ENCODE measurements around the gene SSC4D.

DNA sequence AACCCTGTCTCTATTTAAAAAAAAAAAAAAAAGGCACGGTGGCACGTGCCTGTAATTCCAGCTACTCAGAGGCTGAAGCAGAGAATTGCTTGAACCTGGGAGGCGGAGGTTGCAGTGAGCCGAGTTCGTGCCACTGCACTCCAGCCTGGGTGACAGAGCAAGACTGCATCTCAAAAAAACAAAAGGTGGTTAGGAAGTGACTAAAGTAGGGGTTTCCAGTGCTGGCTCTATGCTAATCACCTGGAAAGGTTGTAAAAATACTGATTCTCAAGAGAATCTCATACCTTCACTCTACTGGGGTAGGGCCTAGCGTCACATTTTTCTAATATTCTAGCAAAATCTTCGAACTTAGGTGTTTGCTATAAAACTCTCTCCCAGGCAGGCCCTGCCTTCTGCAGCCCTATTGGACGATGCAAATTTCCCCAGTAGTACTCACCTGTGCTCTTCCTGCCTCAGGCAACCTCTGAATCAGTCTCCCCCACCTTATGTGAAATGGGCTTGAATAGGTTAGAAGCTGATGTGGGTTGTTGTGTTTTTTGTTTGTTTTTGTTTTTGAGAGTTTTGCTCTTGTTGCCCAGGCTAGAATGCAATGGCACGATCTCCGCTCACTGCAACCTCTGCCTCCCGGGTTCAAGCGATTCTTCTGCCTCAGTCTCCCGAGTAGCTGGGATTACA is 18.8 kb upstream of the SSC4D start:
- TF ChIP-seq, protein P1, sequence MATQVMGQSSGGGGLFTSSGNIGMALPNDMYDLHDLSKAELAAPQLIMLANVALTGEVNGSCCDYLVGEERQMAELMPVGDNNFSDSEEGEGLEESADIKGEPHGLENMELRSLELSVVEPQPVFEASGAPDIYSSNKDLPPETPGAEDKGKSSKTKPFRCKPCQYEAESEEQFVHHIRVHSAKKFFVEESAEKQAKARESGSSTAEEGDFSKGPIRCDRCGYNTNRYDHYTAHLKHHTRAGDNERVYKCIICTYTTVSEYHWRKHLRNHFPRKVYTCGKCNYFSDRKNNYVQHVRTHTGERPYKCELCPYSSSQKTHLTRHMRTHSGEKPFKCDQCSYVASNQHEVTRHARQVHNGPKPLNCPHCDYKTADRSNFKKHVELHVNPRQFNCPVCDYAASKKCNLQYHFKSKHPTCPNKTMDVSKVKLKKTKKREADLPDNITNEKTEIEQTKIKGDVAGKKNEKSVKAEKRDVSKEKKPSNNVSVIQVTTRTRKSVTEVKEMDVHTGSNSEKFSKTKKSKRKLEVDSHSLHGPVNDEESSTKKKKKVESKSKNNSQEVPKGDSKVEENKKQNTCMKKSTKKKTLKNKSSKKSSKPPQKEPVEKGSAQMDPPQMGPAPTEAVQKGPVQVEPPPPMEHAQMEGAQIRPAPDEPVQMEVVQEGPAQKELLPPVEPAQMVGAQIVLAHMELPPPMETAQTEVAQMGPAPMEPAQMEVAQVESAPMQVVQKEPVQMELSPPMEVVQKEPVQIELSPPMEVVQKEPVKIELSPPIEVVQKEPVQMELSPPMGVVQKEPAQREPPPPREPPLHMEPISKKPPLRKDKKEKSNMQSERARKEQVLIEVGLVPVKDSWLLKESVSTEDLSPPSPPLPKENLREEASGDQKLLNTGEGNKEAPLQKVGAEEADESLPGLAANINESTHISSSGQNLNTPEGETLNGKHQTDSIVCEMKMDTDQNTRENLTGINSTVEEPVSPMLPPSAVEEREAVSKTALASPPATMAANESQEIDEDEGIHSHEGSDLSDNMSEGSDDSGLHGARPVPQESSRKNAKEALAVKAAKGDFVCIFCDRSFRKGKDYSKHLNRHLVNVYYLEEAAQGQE (IDR thresholded peaks at IDR 0.05; ENCODE audit: borderline replicate concordance) = no peak
- TF ChIP-seq POLR2AphosphoS5 (IDR thresholded peaks at IDR 0.05) = no peak
- TF ChIP-seq, protein P2, sequence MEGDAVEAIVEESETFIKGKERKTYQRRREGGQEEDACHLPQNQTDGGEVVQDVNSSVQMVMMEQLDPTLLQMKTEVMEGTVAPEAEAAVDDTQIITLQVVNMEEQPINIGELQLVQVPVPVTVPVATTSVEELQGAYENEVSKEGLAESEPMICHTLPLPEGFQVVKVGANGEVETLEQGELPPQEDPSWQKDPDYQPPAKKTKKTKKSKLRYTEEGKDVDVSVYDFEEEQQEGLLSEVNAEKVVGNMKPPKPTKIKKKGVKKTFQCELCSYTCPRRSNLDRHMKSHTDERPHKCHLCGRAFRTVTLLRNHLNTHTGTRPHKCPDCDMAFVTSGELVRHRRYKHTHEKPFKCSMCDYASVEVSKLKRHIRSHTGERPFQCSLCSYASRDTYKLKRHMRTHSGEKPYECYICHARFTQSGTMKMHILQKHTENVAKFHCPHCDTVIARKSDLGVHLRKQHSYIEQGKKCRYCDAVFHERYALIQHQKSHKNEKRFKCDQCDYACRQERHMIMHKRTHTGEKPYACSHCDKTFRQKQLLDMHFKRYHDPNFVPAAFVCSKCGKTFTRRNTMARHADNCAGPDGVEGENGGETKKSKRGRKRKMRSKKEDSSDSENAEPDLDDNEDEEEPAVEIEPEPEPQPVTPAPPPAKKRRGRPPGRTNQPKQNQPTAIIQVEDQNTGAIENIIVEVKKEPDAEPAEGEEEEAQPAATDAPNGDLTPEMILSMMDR (IDR thresholded peaks at IDR 0.05; ENCODE audit: poor library complexity, severe bottlenecking) = no peak
- no peak for TF ChIP-seq EP300 (conservative IDR thresholded peaks at IDR 0.05; ENCODE audit: poor library complexity, severe bottlenecking)
- no peak for TF ChIP-seq SMC3 (conservative IDR thresholded peaks at IDR 0.05; ENCODE audit: poor library complexity)
- TF ChIP-seq TAF1 (IDR thresholded peaks at IDR 0.05; ENCODE audit: low read depth) = no peak
